GM12878 (cell line): ENCODE data around the gene LRP1B. TPM values are rescaled to one million over a fixed set of nuclear protein-coding genes. Genes with fewer than 3 reads are reported as not detected.

Experiments
- ATAC-seq: fragments of 200-7000 bp; cut with Tn5 transposase; 3 replicates; pipeline ENCODE4 v1.9.1; 2020; ENCODE audit warnings: mild to moderate bottlenecking, moderate library complexity
- BruUV-seq: library from RNA; stranded (reverse); fragments of 400-500 nt; replicated peaks from 2 replicates; lab custom pipeline; 2021; lab: Mats Ljungman, UMichigan
- CTCF ChIA-PET: fragments of 300-600 bp; sonication (Branson Sonifier 250); formaldehyde crosslinking; extraction: SDS; loops from one replicate; lab custom pipeline; 2021; ENCODE audit warnings: inconsistent platforms; lab: Yijun Ruan, JAX
- POLR2A ChIA-PET: fragments of 350-600 bp; formaldehyde crosslinking; extraction: SDS; loops from one replicate; lab custom pipeline; 2021; ENCODE audit warnings: inconsistent platforms; lab: Charles Lee
- RAD21 ChIA-PET: fragments of 300-600 bp; sonication (Branson Sonifier 250); formaldehyde crosslinking; loops from one replicate; lab custom pipeline; 2023; ENCODE audit warnings: antibody characterized with exemption; ENCODE audit not compliant: unreplicated experiment; lab: Charles Lee
- SMC1A ChIA-PET: fragments of 300-600 bp; sonication (Branson Sonifier 250); formaldehyde crosslinking; loops from one replicate; lab custom pipeline; 2023; ENCODE audit not compliant: unreplicated experiment, uncharacterized antibody; lab: Charles Lee
- DNase-seq: peaks from one replicate; pipeline ENCODE4 v3.0.0-alpha.2; 2011; ENCODE audit warnings: low read depth, low spot score
- FAIRE-seq: peaks from 3 replicates; lab custom pipeline; 2011; peaks lifted over from hg19 to GRCh38; lab: Jason Lieb, UNC
- H2AFZ ChIP-seq: 2 replicates; pipeline ENCODE4 v1.6.0; 2011; ENCODE audit warnings: low read depth, low read length, control low read depth; ENCODE audit not compliant: control insufficient read depth
- H3K27ac ChIP-seq: 2 replicates; pipeline ENCODE4 v1.5.1; 2011; ENCODE audit warnings: control low read depth; ENCODE audit not compliant: control insufficient read depth, insufficient read depth
- H3K27me3 ChIP-seq, 2 experiments: replicated peaks in 1 of 2; 2 replicates each; pipeline versions ENCODE4 v1.6.0 to v1.6.1; 2011; ENCODE audit warnings: low read length in 1 of 2; ENCODE audit not compliant: control insufficient read depth in 2 of 2, insufficient read depth in 2 of 2
- H3K36me3 ChIP-seq, 2 experiments: 2 replicates each; pipeline ENCODE4 v1.5.1; 2011; ENCODE audit warnings: low read length in 1 of 2; ENCODE audit not compliant: control insufficient read depth in 2 of 2, insufficient read depth in 2 of 2
- H3K4me1 ChIP-seq: 2 replicates; pipeline ENCODE4 v1.6.1; 2011; ENCODE audit warnings: mild to moderate bottlenecking, low read length, moderate library complexity, mixed read lengths; ENCODE audit not compliant: control insufficient read depth, insufficient read depth
- H3K4me2 ChIP-seq: 2 replicates; pipeline ENCODE4 v1.6.0; 2011; ENCODE audit warnings: control low read depth; ENCODE audit not compliant: control insufficient read depth, insufficient read depth
- H3K4me3 ChIP-seq: fragments of 200-600 bp; sonication (generic); 2 replicates; pipeline ENCODE4 v1.5.1; 2016
- H3K79me2 ChIP-seq: 2 replicates; pipeline ENCODE4 v1.6.0; 2011; ENCODE audit warnings: low read length; ENCODE audit not compliant: control insufficient read depth, insufficient read depth
- H3K9ac ChIP-seq: 2 replicates; pipeline ENCODE4 v1.8.0; 2011; ENCODE audit warnings: low read length, control low read depth, mixed read lengths; ENCODE audit not compliant: control insufficient read depth, insufficient read depth
- H3K9me3 ChIP-seq: replicated peaks from 3 replicates; pipeline ENCODE4 v1.5.1; 2011; ENCODE audit warnings: mild to moderate bottlenecking, low read length; ENCODE audit not compliant: control insufficient read depth, insufficient read depth
- H4K20me1 ChIP-seq: 2 replicates; pipeline ENCODE4 v1.6.0; 2011; ENCODE audit not compliant: control insufficient read depth, insufficient read depth
- BHLHE40 ChIP-seq, 2 experiments: fragments of 450-650 bp in 1 of 2; IDR thresholded peaks; 2 replicates each; pipeline ENCODE4 v1.6.1; 2011 to 2017; ENCODE audit warnings: low read depth in 2 of 2, borderline replicate concordance in 1 of 2, improper control_type of control experiment in 1 of 2, low read length in 1 of 2, mild to moderate bottlenecking in 1 of 2
- DPF2 ChIP-seq: fragments of 450-650 bp; IDR thresholded peaks from 2 replicates; pipeline ENCODE4 v1.6.1; 2017; ENCODE audit warnings: mild to moderate bottlenecking
- HDGF ChIP-seq: fragments of 450-650 bp; IDR thresholded peaks from 2 replicates; pipeline ENCODE4 v1.6.1; 2016; ENCODE audit warnings: antibody characterized with exemption
- PAX5 ChIP-seq: IDR thresholded peaks from 2 replicates; pipeline ENCODE4 v1.6.1; 2011; ENCODE audit warnings: low read depth, low read length, borderline replicate concordance
- PAX8 ChIP-seq: fragments of 450-650 bp; IDR thresholded peaks from 2 replicates; pipeline ENCODE4 v1.6.1; 2017; ENCODE audit warnings: mild to moderate bottlenecking, moderate library complexity
- SMARCA5 ChIP-seq: fragments of 450-650 bp; IDR thresholded peaks from 2 replicates; pipeline ENCODE4 v1.6.1; 2017; ENCODE audit warnings: mild to moderate bottlenecking
- SMC3 ChIP-seq: IDR thresholded peaks from 2 replicates; pipeline ENCODE4 v1.6.1; 2011; ENCODE audit warnings: low read length, improper control_type of control experiment, borderline replicate concordance
- ZZZ3 ChIP-seq: IDR thresholded peaks from 2 replicates; pipeline ENCODE4 v1.6.1; 2011; ENCODE audit warnings: low read depth; ENCODE audit not compliant: control insufficient read depth, insufficient read length
- in situ Hi-C: fragments of 300-500 bp; cut with MboI; formaldehyde crosslinking; loops from 9 replicates; pipeline ENCODE4 v1.14.3; 2018; ENCODE audit warnings: mixed read lengths
- intact Hi-C: fragments of 100-400 bp; cut with micrococcal nuclease; formaldehyde crosslinking; loops from one replicate; pipeline ENCODE4 v1.14.2; 2022; ENCODE audit not compliant: unreplicated experiment
- polyA plus RNA-seq, 11 experiments: library from polyadenylated mRNA; depleted of rRNA in 4 of 11; unstranded in 6 of 11; stranded (reverse) in 5 of 11; fragments of >200 nt; fragmentation: Nextera tagmentation in 4 of 11; fragmentation: Illumina TruSeq in 1 of 11; extraction: Ambion mirVana in 4 of 11; extraction: Trizol in 1 of 11; gene quantifications; 1 replicate in 1 of 11; 2 replicates in 10 of 11; pipeline versions ENCODE4 v1.2.1 to v1.2.3, GENCODE V29; 2011 to 2016; ENCODE audit warnings: inconsistent platforms in 2 of 11, missing spikeins in 2 of 11, low read depth in 1 of 11
- total RNA-seq, 4 experiments: library from RNA; depleted of rRNA in 3 of 4; stranded (reverse); fragments of >200 nt in 3 of 4; fragmentation: Illumina TruSeq in 1 of 4; extraction: Trizol in 1 of 4; gene quantifications; 2 replicates each; pipeline versions ENCODE4 v1.2.1 to v1.2.3, GENCODE V29; 2013 to 2021
- TF ChIP-seq, protein P1 (sequence below): IDR thresholded peaks from 2 replicates; pipeline ENCODE4 v1.6.1; 2011; ENCODE audit warnings: mild to moderate bottlenecking, low read depth, low read length, moderate library complexity; ENCODE audit not compliant: insufficient replicate concordance
- TF ChIP-seq, protein P2 (sequence below): fragments of 450-650 bp; IDR thresholded peaks from 2 replicates; pipeline ENCODE4 v1.6.1; 2017; ENCODE audit warnings: mild to moderate bottlenecking, moderate library complexity
- TF ChIP-seq, protein P3 (sequence below): IDR thresholded peaks from 2 replicates; pipeline ENCODE4 v1.6.1; 2012; ENCODE audit warnings: low read depth, low read length, improper control_type of control experiment

Gene LRP1B
- total and polyA plus RNA-seq, 10 of the 15 experiments (the other 5 are each of a cell fraction or from before 2014, with no cell fraction given) = under 0.01 to 0.06 (median 0.03) TPM; not detected in 5

DNA sequence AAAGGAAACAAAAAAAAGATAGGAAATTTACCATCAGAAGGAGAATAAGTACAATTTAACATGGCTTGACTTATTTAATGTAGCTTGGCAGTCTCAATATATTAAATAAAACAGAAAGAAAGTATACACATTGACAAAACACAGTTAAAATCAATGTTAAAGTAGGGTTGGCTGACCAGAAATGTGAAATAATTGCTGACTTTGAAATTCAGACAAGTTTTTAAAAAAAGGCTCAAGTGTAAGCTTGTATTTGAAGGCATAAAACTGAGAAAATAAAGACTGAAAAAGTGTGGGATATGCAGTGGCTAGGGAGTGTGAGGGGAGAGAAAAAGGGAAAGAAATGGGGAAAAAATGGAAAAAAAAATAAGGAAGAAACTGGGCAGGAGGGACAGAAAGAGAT, 665.8 kb downstream of the LRP1B start:
- no peak for FAIRE-seq
- Histone ChIP-seq H3K79me2 (no peaks in the 10 kb centered on the region), H3K4me1 (no peaks in the 10 kb centered on the region), H2AFZ (no peak overlapping the region), H3K36me3 (no peaks in the 10 kb centered on the region), H4K20me1 (no peaks in the 10 kb centered on the region), H3K9ac (no peak overlapping the region)
- ATAC-seq = no peak
- CTCF ChIA-PET = interaction anchor here (0.6 kb wide), 1 partner anchor 617 kb away, joined by 3 read pairs; no protein-coding TSS in a partner anchor
- DNase-seq = no peak
- POLR2A ChIA-PET = no interaction called here
- intact Hi-C loops = no loop called here
- BruUV-seq = no TSS peak
- TF ChIP-seq, protein P1, sequence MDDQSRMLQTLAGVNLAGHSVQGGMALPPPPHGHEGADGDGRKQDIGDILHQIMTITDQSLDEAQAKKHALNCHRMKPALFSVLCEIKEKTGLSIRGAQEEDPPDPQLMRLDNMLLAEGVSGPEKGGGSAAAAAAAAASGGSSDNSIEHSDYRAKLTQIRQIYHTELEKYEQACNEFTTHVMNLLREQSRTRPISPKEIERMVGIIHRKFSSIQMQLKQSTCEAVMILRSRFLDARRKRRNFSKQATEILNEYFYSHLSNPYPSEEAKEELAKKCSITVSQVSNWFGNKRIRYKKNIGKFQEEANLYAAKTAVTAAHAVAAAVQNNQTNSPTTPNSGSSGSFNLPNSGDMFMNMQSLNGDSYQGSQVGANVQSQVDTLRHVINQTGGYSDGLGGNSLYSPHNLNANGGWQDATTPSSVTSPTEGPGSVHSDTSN = no peak
- TF ChIP-seq ZZZ3 (no peak), SMC3 (no peak), HDGF (no peak), BHLHE40 (IDR thresholded peaks at IDR 0.05; ENCODE audit: borderline replicate concordance in 1 of 2, low read depth in 2 of 2, low read length in 1 of 2) (no peak), SMARCA5 (no peak), DPF2 (no peak), PAX8 (no peak), PAX5 (no peak)
- TF ChIP-seq, protein P2, sequence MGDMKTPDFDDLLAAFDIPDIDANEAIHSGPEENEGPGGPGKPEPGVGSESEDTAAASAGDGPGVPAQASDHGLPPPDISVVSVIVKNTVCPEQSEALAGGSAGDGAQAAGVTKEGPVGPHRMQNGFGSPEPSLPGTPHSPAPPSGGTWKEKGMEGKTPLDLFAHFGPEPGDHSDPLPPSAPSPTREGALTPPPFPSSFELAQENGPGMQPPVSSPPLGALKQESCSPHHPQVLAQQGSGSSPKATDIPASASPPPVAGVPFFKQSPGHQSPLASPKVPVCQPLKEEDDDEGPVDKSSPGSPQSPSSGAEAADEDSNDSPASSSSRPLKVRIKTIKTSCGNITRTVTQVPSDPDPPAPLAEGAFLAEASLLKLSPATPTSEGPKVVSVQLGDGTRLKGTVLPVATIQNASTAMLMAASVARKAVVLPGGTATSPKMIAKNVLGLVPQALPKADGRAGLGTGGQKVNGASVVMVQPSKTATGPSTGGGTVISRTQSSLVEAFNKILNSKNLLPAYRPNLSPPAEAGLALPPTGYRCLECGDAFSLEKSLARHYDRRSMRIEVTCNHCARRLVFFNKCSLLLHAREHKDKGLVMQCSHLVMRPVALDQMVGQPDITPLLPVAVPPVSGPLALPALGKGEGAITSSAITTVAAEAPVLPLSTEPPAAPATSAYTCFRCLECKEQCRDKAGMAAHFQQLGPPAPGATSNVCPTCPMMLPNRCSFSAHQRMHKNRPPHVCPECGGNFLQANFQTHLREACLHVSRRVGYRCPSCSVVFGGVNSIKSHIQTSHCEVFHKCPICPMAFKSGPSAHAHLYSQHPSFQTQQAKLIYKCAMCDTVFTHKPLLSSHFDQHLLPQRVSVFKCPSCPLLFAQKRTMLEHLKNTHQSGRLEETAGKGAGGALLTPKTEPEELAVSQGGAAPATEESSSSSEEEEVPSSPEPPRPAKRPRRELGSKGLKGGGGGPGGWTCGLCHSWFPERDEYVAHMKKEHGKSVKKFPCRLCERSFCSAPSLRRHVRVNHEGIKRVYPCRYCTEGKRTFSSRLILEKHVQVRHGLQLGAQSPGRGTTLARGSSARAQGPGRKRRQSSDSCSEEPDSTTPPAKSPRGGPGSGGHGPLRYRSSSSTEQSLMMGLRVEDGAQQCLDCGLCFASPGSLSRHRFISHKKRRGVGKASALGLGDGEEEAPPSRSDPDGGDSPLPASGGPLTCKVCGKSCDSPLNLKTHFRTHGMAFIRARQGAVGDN = no peak
- TF ChIP-seq, protein P3, sequence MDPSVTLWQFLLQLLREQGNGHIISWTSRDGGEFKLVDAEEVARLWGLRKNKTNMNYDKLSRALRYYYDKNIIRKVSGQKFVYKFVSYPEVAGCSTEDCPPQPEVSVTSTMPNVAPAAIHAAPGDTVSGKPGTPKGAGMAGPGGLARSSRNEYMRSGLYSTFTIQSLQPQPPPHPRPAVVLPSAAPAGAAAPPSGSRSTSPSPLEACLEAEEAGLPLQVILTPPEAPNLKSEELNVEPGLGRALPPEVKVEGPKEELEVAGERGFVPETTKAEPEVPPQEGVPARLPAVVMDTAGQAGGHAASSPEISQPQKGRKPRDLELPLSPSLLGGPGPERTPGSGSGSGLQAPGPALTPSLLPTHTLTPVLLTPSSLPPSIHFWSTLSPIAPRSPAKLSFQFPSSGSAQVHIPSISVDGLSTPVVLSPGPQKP = no peak
- TF ChIP-seq, all 136 proteins: peak for 0
- ChIA-PET RAD21 (no interaction called here), SMC1A (no interaction called here)
- H3K4me3 ChIP-seq = no peak overlapping the region
- no peak overlapping the region for H3K27ac ChIP-seq
- in situ Hi-C loops = no loop called here
- no peak overlapping the region for H3K4me2 ChIP-seq
- no peaks in the 10 kb centered on the region for H3K27me3 ChIP-seq
- no peaks in the 10 kb centered on the region for H3K9me3 ChIP-seq
